ENCODE results near the gene PFN1.

DNA sequence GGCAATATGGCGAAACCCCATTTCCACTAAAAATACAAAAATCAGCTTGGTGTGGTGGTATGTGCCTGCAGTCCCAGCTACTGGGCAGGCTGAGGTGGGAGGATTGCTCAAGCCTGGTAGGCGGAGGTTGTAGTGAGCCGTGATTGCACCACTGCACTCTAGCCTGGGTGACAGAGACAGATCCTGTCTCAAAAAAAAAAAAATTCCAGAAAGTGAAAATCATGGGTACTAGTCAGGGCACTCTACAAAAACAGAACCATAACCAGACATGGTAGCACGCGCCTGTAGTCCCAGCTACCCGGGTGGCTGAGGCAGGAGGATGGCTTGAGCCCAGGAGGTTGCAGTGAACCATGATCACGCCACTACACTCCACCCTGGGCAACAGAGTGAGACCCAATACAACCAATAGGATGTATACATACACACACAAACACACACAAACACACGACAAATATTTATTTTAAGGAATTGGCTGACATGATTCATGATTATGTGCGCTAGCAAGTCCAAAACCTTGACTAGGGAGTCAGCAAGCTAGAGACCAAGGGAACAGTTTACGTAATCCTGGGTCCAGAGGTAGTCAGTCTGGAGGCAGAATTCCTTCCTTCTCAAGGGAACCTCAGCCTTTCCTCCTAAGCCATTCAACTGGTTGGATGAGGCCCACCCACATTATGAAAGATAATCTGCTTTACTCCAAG is 27.8 kb downstream of the PFN1 start:
- TF ChIP-seq CTCF (IDR thresholded peaks at IDR 0.05; ENCODE audit: poor library complexity) = no peak
- no peak for TF ChIP-seq EZH2 (IDR thresholded peaks at IDR 0.05; ENCODE audit: borderline replicate concordance)
